ENCODE data around the gene ANO2. TPM values are rescaled to one million over a fixed set of nuclear protein-coding genes. Genes with fewer than 3 reads are reported as not detected.

ANO2 gene
- total RNA-seq, 1 donor from 2014 or later, result not detected

DNA sequence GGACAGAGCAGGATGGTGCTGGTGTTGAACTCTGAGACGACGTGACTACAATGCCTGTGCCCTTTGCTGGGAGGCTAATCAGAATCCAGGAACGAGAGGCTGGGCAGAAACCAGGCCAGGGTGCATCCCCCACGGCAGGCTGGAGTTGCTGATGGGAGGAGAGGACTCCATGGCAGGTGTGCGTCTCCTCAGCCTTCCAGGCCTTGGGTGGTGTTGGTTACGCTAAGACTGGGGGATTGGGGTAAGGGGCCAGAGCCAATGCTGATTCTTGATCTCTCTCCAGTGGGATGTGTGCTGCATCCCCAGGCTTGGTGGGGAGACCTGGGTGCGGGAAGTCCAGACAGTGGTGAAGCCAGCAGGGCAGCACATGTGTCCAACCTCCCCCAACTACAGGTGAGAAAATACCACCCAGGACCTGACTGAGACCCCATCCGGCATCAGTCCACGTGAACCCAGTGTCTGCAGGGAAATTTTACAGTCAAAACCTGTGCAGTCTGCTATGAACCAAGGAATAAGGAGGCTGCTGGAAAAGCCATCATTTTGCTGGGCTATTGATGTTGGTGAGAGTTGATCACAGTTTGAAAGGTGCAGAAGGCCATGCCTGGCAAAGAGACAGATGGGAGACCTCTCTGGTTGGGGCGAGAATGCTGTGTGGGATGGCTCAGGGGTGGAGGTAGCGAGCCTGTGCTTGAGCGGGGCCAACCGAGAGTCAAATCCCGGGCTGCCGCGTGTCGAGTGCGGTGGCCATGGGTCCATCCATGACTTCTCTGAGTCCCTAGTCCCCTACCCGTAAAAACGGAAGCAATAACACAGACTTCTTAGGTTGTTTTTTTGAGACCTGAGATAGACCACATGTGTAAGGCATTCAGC is 423.4 kb downstream of the ANO2 start:
- Histone ChIP-seq H3K4me3 (ENCODE audit: low read depth, low read length) (no peak overlapping the region), H3K36me3 (ENCODE audit: control insufficient read depth, insufficient read depth, low read length) (no peaks in the 10 kb centered on the region), H3K27me3 (ENCODE audit: control insufficient read depth, insufficient read depth, low read length) (no peaks in the 10 kb centered on the region)
- TF ChIP-seq CTCF (IDR thresholded peaks at IDR 0.05; ENCODE audit: insufficient read depth, low read length, severe bottlenecking), result no peak
- DNase-seq (ENCODE audit: low read depth) (no peak), FAIRE-seq (peak; percentile 43)

GRCh38 chr12:5520831-5521230 is 424.2 kb downstream of the ANO2 start:
- Histone ChIP-seq H3K4me3 (ENCODE audit: low read depth, low read length) (no peak overlapping the region), H3K27me3 (ENCODE audit: control insufficient read depth, insufficient read depth, low read length) (no peaks in the 10 kb centered on the region), H3K36me3 (ENCODE audit: control insufficient read depth, insufficient read depth, low read length) (no peaks in the 10 kb centered on the region)
- DNase-seq (ENCODE audit: low read depth) (no peak), FAIRE-seq (no peak)
- TF ChIP-seq CTCF (IDR thresholded peaks at IDR 0.05; ENCODE audit: insufficient read depth, low read length, severe bottlenecking), result no peak

DNA sequence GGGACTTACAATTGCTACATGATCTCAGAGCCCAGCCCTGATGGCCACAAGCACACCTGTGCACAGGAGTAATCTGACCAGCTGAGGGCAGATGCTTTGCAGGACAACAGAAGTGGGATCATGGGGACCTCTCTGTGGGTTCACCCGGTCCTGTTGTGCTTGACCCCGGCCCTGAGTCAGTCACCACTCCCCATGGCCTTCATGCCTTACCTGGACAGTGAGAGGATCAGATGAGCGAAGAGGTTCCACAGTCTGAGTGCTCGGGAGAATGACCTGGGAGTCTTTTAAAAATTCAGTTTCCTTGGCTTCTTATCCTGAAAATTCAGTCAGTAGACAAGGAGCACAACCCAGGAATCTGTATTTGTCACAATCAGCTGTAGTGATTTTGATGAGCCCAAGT is 425.0 kb downstream of the ANO2 start:
- H3K4me3 ChIP-seq (ENCODE audit: low read depth, low read length), result no peak overlapping the region
- no peaks in the 10 kb centered on the region for H3K27me3 ChIP-seq (ENCODE audit: control insufficient read depth, insufficient read depth, low read length)
- no peak for DNase-seq (ENCODE audit: low read depth)
- H3K36me3 ChIP-seq (ENCODE audit: control insufficient read depth, insufficient read depth, low read length), result no peaks in the 10 kb centered on the region
- no peak for TF ChIP-seq CTCF (IDR thresholded peaks at IDR 0.05; ENCODE audit: insufficient read depth, low read length, severe bottlenecking)
- no peak for FAIRE-seq

DNA sequence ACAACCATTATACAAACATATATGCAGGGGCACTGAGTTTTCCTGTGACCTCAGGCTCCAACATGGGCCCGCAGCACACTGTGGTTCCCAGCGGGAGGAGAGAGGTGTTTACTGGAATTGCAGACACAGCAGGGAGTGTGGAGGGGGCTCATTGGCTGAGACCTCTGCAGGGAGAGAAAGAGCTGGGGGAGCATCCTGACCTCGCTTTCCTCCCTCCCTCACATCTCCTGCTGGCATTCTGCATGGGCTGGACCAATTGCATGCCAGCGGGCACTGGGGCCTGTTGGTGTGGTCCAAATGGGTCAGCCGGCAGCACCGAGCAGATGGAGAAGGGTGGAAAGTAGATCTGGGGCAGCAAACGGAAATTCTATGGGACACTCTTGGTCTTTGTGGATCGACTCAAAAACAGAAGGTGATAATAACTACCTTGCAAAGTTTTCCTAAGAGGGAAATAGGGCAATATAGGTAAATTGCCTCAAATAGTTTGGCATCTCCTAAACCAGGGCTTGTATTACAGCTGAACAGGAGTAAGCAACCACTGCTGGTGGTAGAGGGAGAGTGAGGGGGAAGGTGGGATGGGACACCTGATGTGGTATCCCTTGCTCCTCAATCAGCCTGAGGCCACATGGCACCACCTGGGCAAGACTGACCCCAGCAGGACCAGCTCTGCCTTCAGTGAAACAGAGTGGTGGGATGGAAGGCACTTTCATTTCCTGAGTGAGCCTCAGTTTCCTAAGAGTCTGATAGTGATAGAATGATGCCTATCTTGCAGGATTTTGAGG is 426.3 kb downstream of the ANO2 start:
- no peaks in the 10 kb centered on the region for H3K27me3 ChIP-seq (ENCODE audit: control insufficient read depth, insufficient read depth, low read length)
- TF ChIP-seq CTCF (IDR thresholded peaks at IDR 0.05; ENCODE audit: insufficient read depth, low read length, severe bottlenecking), result no peak
- DNase-seq (ENCODE audit: low read depth) (no peak), FAIRE-seq (no peak)
- H3K36me3 ChIP-seq (ENCODE audit: control insufficient read depth, insufficient read depth, low read length), result no peaks in the 10 kb centered on the region
- H3K4me3 ChIP-seq (ENCODE audit: low read depth, low read length), result no peak overlapping the region

DNA sequence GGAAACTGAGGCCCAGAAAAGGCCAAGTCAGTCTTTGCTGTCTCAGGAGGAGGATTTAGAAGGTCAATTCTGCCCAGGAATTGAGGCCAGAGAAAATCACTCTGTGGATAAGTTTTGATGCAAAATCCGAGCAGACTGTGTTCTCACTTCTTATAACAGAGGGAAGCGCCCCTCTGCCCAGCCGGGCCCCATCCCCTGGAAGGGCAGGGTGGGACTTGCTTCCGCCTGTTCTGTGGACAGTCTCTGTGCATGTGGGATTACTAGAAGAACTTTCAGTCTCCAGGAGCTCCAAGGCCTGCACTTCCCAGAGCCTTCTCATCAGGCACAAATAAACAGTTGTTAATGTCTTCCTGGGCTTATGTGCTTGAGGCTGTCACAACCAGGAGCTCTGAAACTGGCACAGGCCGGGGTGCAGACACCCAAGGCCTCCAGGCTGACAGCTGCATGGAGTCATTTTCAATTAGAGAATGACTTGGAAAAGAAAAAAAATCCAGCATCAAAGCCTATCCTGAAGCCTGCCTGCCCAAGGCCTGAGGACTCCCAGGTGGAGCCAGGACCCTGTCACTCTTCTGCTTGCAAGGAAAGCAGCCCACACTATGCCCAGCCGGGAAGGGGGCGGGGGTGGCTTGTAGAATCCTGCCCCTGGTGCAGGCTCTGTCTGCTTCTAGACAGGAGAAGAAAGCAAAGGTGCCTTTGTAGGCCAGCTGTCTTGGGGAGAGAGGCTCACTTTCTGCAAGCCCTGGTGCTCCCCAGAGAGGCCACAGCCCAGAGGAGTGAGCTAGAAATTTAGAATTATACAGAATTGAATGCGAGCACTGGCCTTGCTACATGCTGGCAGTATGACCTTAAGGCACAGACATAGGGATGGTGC is 428.5 kb downstream of the ANO2 start:
- DNase-seq (ENCODE audit: low read depth) (no peak), FAIRE-seq (no peak)
- Histone ChIP-seq H3K36me3 (ENCODE audit: control insufficient read depth, insufficient read depth, low read length) (no peaks in the 10 kb centered on the region), H3K27me3 (ENCODE audit: control insufficient read depth, insufficient read depth, low read length) (no peaks in the 10 kb centered on the region), H3K4me3 (ENCODE audit: low read depth, low read length) (no peak overlapping the region)
- TF ChIP-seq CTCF (IDR thresholded peaks at IDR 0.05; ENCODE audit: insufficient read depth, low read length, severe bottlenecking), result no peak

All from bronchial epithelial cell (primary cell).